Measurements from ENCODE around the gene EPDR1. TPM values are rescaled to one million over a fixed set of nuclear protein-coding genes. Genes with fewer than 3 reads are reported as not detected.

EPDR1 gene
- total RNA-seq, 1 experiment from 2014 or later, result not detected

GRCh38 chr7:37977243-37977642, 56.8 kb downstream of the EPDR1 start:
- peak; percentile 16 for DNase-seq (ENCODE audit: low spot score)

GRCh38 chr7:37981664-37982063, 61.2 kb downstream of the EPDR1 start:
- DNase-seq (ENCODE audit: low spot score), result no peak

- no peak for DNase-seq (ENCODE audit: low spot score)
Measured at GRCh38 chr7:37982423-37982822, 62.0 kb downstream of the EPDR1 start.

GRCh38 chr7:37984750-37985390, 64.4 kb downstream of the EPDR1 start:
- DNase-seq (ENCODE audit: low spot score), result no peak

- no peak for DNase-seq (ENCODE audit: low spot score)
Measured at GRCh38 chr7:37986908-37987330, 66.5 kb downstream of the EPDR1 start.

GRCh38 chr7:37987732-37988131, 67.3 kb downstream of the EPDR1 start:
- no peak for DNase-seq (ENCODE audit: low spot score)

GRCh38 chr7:37988721-37989650, 68.5 kb downstream of the EPDR1 start:
- no peak for DNase-seq (ENCODE audit: low spot score)

GRCh38 chr7:37990337-37990736, 69.9 kb downstream of the EPDR1 start:
- DNase-seq (ENCODE audit: low spot score), result no peak

- DNase-seq (ENCODE audit: low spot score), result no peak
Measured at GRCh38 chr7:37993060-37993501, 72.6 kb downstream of the EPDR1 start.

- no peak for DNase-seq (ENCODE audit: low spot score)
Measured at GRCh38 chr7:37999673-38000072, 79.2 kb downstream of the EPDR1 start.

- DNase-seq (ENCODE audit: low spot score), result no peak
Measured at GRCh38 chr7:38000272-38000671, 79.8 kb downstream of the EPDR1 start.

Other genes with a start within 250 kb of the EPDR1 start
- not detected in 2 replicates for gene GPR141, start 236.9 kb upstream of the EPDR1 start, total RNA-seq (2014; rRNA removed; shearing (Covaris generic))
- gene NME8, start 72.0 kb upstream of the EPDR1 start, total RNA-seq (2014; rRNA removed; shearing (Covaris generic)), result not detected in 2 replicates
- not detected in 2 replicates for gene SFRP4, start 3.8 kb upstream of the EPDR1 start, total RNA-seq (2014; rRNA removed; shearing (Covaris generic))

Measured in HT-29 (cell line).